AG09309 (cell line): ENCODE results near the gene NOP53.
"Not testable (repeated sequence)": the region's sequence is repeated elsewhere in the genome, so short reads cannot be mapped to it uniquely, and the experiment has no call there.

Source experiments
- DNase-seq: peaks from one replicate; pipeline ENCODE4 v3.0.0-alpha.2; 2010; ENCODE audit warnings: low read depth
- H3K4me3 ChIP-seq: 2 replicates; pipeline ENCODE4 v1.5.1; 2011; ENCODE audit warnings: mild to moderate bottlenecking, low read depth, low read length, moderate library complexity; ENCODE audit not compliant: control insufficient read depth
- CTCF ChIP-seq: IDR thresholded peaks from 2 replicates; pipeline ENCODE4 v1.5.1; 2011; ENCODE audit warnings: mild to moderate bottlenecking, low read depth, low read length, inconsistent platforms; ENCODE audit not compliant: insufficient read depth, control insufficient read depth; ENCODE audit errors: missing control alignments

The NOP53 gene

GRCh38 chr19:47720669-47721422 is 24.5 kb upstream of the NOP53 start:
- no peak for DNase-seq

GRCh38 chr19:47723581-47723940 is 21.8 kb upstream of the NOP53 start:
- TF ChIP-seq CTCF, result no peak
- peak; percentile 78 for DNase-seq
- no peak overlapping the region; the same call in 1 of the 2 replicates for H3K4me3 ChIP-seq

More at GRCh38 chr19:47720669-47721422, 24.5 kb upstream of the NOP53 start:
- H3K4me3 ChIP-seq, result no peak overlapping the region
- TF ChIP-seq CTCF, result no peak

- no peak for DNase-seq
- H3K4me3 ChIP-seq, result no peak overlapping the region
- TF ChIP-seq CTCF, result no peak
These were observed 19.5 kb upstream of the NOP53 start for GRCh38 chr19:47725759-47726401.

GRCh38 chr19:47726467-47726866 is 18.9 kb upstream of the NOP53 start:
- DNase-seq, result no peak
- no peak overlapping the region for H3K4me3 ChIP-seq
- no peak for TF ChIP-seq CTCF

- not testable (repeated sequence) for H3K4me3 ChIP-seq, DNase-seq
These were observed 17.1 kb upstream of the NOP53 start for GRCh38 chr19:47728295-47728694.

GRCh38 chr19:47729468-47729798 is 15.9 kb upstream of the NOP53 start:
- no peak for DNase-seq
- TF ChIP-seq CTCF, result no peak
- no peak overlapping the region for H3K4me3 ChIP-seq

GRCh38 chr19:47729799-47730520 is 15.4 kb upstream of the NOP53 start:
- H3K4me3 ChIP-seq, result no peak overlapping the region
- TF ChIP-seq CTCF, result no peak
- DNase-seq, result no peak
